ENCODE data around the gene BPIFA1.

The BPIFA1 gene

GRCh38 chr20:33239418-33239817 is 3.6 kb downstream of the BPIFA1 start:
- H3K4me3 ChIP-seq (replicated peaks in 1 of 2; ENCODE audit: low read depth in 2 of 2, low read length in 2 of 2), result no peak overlapping the region
- DNase-seq (ENCODE audit: low read depth in 2 of 2), result no peak
- no peak for TF ChIP-seq CTCF (IDR thresholded peaks at IDR 0.05; ENCODE audit: low read depth, low read length)

- H3K4me3 ChIP-seq (replicated peaks in 1 of 2; ENCODE audit: low read depth in 2 of 2, low read length in 2 of 2), result no peak overlapping the region
- no peak for TF ChIP-seq CTCF (IDR thresholded peaks at IDR 0.05; ENCODE audit: low read depth, low read length)
- no peak for DNase-seq (ENCODE audit: low read depth in 2 of 2)
These were observed 4.4 kb downstream of the BPIFA1 start for GRCh38 chr20:33239979-33240736.

GRCh38 chr20:33240923-33241322 is 5.1 kb downstream of the BPIFA1 start:
- H3K4me3 ChIP-seq (replicated peaks in 1 of 2; ENCODE audit: low read depth in 2 of 2, low read length in 2 of 2), result no peak overlapping the region
- no peak for TF ChIP-seq CTCF (IDR thresholded peaks at IDR 0.05; ENCODE audit: low read depth, low read length)
- DNase-seq (ENCODE audit: low read depth in 2 of 2), result no peak

GRCh38 chr20:33242319-33243100 is 6.7 kb downstream of the BPIFA1 start:
- TF ChIP-seq CTCF (IDR thresholded peaks at IDR 0.05; ENCODE audit: low read depth, low read length), result no peak
- DNase-seq (ENCODE audit: low read depth in 2 of 2), result no peak
- H3K4me3 ChIP-seq (replicated peaks in 1 of 2; ENCODE audit: low read depth in 2 of 2, low read length in 2 of 2), result no peak overlapping the region

- no peak for DNase-seq (ENCODE audit: low read depth in 2 of 2)
- no peak for TF ChIP-seq CTCF (IDR thresholded peaks at IDR 0.05; ENCODE audit: low read depth, low read length)
- no peak overlapping the region for H3K4me3 ChIP-seq (replicated peaks in 1 of 2; ENCODE audit: low read depth in 2 of 2, low read length in 2 of 2)
These were observed 10.3 kb downstream of the BPIFA1 start for GRCh38 chr20:33246077-33246476.

GRCh38 chr20:33249456-33249855 is 13.7 kb downstream of the BPIFA1 start:
- H3K4me3 ChIP-seq (replicated peaks in 1 of 2; ENCODE audit: low read depth in 2 of 2, low read length in 2 of 2), result no peak overlapping the region
- no peak for TF ChIP-seq CTCF (IDR thresholded peaks at IDR 0.05; ENCODE audit: low read depth, low read length)
- DNase-seq (ENCODE audit: low read depth in 2 of 2), result no peak

All from cardiac fibroblast (primary cell).